Omental fat pad (tissue), 4 donors: ENCODE data around the gene MCF2L2. TPM values are rescaled to one million over a fixed set of nuclear protein-coding genes. Genes with fewer than 3 reads are reported as not detected.
"Not testable (repeated sequence)": the region's sequence is repeated elsewhere in the genome, so short reads cannot be mapped to it uniquely, and the experiment has no call there.

Source experiments
- ATAC-seq: fragments of 150-250 bp; one replicate; pipeline ENCODE4 v1.9.1; 2016; ENCODE audit warnings: mild to moderate bottlenecking, moderate library complexity; ENCODE audit not compliant: low FRiP score
- DNase-seq: peaks from one replicate; pipeline ENCODE4 v3.0.0-alpha.2; 2019; ENCODE audit warnings: low spot score
- total RNA-seq, 4 donors: library from RNA; depleted of rRNA; stranded (reverse); fragments of >200 nt; gene quantifications; one replicate each; pipeline ENCODE4 v1.1.0, GENCODE V29; 2016
- TF ChIP-seq, protein P1 (sequence below), 3 donors: fragments of 450-650 bp; IDR thresholded peaks; one replicate each; pipeline ENCODE4 v1.5.1; 2016 to 2017; ENCODE audit warnings: antibody characterized with exemption in 3 of 3, mild to moderate bottlenecking in 3 of 3, moderate library complexity in 2 of 3

The MCF2L2 gene
- total RNA-seq, 4 donors from 2014 or later: under 0.01 to 0.84 (median 0.39) TPM

DNA sequence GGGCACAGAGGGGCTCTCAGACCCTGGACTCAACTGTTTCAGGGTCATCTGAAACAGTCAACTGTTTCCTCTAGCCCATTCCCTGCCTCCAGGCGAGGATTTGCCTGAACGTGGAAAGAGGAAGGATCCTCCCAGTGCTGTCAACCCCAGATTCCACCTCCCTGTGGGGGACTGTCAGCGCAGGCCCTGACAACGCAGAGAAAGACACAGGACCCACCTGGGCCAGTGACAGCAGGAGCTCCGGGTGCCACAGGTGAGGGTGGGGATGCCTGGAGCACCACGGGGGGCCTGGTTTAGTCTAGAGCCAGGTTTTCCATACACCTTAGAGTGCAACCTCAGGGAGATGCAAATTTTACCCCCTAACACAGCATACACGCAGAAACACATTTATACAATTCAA lies 246.3 kb downstream of the MCF2L2 start:
- TF ChIP-seq, protein P1, sequence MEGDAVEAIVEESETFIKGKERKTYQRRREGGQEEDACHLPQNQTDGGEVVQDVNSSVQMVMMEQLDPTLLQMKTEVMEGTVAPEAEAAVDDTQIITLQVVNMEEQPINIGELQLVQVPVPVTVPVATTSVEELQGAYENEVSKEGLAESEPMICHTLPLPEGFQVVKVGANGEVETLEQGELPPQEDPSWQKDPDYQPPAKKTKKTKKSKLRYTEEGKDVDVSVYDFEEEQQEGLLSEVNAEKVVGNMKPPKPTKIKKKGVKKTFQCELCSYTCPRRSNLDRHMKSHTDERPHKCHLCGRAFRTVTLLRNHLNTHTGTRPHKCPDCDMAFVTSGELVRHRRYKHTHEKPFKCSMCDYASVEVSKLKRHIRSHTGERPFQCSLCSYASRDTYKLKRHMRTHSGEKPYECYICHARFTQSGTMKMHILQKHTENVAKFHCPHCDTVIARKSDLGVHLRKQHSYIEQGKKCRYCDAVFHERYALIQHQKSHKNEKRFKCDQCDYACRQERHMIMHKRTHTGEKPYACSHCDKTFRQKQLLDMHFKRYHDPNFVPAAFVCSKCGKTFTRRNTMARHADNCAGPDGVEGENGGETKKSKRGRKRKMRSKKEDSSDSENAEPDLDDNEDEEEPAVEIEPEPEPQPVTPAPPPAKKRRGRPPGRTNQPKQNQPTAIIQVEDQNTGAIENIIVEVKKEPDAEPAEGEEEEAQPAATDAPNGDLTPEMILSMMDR (IDR thresholded peaks at IDR 0.05): no peak
- no peak for DNase-seq
- ATAC-seq: no peak

DNA sequence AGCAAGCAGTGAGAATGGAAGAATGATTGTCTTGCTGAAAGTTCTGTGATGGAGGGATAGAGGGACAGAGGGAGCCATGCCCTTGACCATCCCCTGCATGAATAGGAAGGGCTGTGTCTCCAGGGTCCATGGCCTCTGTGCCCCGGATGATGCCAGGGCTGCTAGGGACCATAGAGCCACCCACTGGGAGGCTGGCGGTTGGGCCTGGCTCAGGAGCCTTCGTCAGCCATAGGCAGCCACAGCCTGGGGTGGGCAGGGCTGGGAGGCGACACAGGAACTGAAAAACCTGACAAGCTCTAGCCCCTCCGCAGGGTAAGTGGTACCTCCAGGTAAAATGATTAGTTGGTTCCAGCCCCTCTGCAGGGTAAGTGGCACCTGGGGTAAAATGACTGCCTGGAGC lies 246.8 kb downstream of the MCF2L2 start:
- ATAC-seq (no peak), DNase-seq (no peak)
- TF ChIP-seq, protein P1 (IDR thresholded peaks at IDR 0.05): no peak

- no peak for ATAC-seq
- DNase-seq: no peak
- TF ChIP-seq, protein P1 (IDR thresholded peaks at IDR 0.05): no peak
These were observed 247.6 kb downstream of the MCF2L2 start for GRCh38 chr3:183180784-183181295.

- DNase-seq (no peak), ATAC-seq (no peak)
- TF ChIP-seq, protein P1 (IDR thresholded peaks at IDR 0.05): no peak
These were observed 248.2 kb downstream of the MCF2L2 start for GRCh38 chr3:183180110-183180783.

DNA sequence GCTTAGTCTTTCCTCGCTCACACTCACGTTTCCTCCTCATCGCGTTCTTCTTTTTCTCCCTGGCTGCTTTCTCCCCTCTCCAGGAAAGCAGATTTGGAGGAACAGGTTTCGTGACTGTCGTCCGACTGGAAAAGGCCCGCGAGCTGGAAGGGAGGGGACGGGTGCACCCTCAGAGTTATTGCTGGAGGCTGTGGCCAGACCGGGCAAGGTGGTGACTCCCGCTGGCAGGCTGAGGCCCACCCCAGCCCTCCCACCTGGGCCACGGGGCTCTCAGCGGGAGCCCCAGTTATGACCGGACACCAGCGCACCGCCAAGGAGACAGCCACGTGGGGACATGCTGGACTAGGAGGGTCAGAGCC lies 248.9 kb downstream of the MCF2L2 start:
- ATAC-seq: peak; percentile 30
- not testable (repeated sequence) for DNase-seq

GRCh38 chr3:183178833-183179549 lies 249.4 kb downstream of the MCF2L2 start:
- DNase-seq (no peak), ATAC-seq (peak; percentile 82)
- TF ChIP-seq, protein P1 (IDR thresholded peaks at IDR 0.05): no peak

DNA sequence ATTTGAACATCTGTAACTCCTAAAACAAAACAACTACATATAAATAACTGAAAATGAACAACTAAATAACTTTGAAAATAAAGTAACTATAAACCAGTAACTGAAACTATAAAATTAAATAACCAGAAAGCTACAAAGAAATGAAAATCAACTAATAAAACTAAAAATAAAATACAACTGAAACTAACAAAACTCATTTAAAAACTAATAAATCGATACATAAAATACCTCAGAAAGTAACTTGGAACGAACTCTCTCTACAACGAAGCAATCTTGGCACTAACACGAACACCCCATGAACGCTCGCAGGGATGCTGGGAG lies 249.9 kb downstream of the MCF2L2 start:
- TF ChIP-seq, protein P1 (IDR thresholded peaks at IDR 0.05): no peak
- DNase-seq (no peak), ATAC-seq (no peak)
